Prostate gland (tissue), 2 donors: ENCODE measurements around the gene PDE4D. TPM values are rescaled to one million over a fixed set of nuclear protein-coding genes. Genes with fewer than 3 reads are reported as not detected.

Source experiments
- DNase-seq: peaks from one replicate; pipeline ENCODE4 v3.0.0-alpha.2; 2019; ENCODE audit warnings: low spot score
- H3K27ac ChIP-seq, 2 donors: fragments of 200-600 bp; sonication (generic); 2 replicates each; pipeline ENCODE4 v1.5.1; 2017 to 2019
- H3K27me3 ChIP-seq: fragments of 200-600 bp; sonication (generic); replicated peaks from 2 replicates; pipeline ENCODE4 v1.5.1; 2019; ENCODE audit not compliant: insufficient read depth
- H3K36me3 ChIP-seq, 2 donors: fragments of 200-600 bp; sonication (generic); 1 replicate in 1 of 2; 2 replicates in 1 of 2; pipeline versions ENCODE4 v1.5.1 to v1.8.1; 2017 to 2019
- H3K4me1 ChIP-seq: fragments of 200-600 bp; sonication (generic); replicated peaks from 2 replicates; pipeline ENCODE4 v1.5.1; 2019
- H3K4me3 ChIP-seq, 2 donors: fragments of 200-600 bp; sonication (generic); 2 replicates each; pipeline ENCODE4 v1.5.1; 2017 to 2019
- H3K9me3 ChIP-seq: fragments of 200-600 bp; sonication (generic); 2 replicates; pipeline ENCODE4 v1.5.1; 2017
- POLR2A ChIP-seq: fragments of 450-650 bp; IDR thresholded peaks from one replicate; pipeline ENCODE4 v1.6.1; 2016; ENCODE audit warnings: antibody characterized with exemption, mild to moderate bottlenecking
- POLR2AphosphoS5 ChIP-seq: sonication (generic); formaldehyde crosslinking; IDR thresholded peaks from one replicate; pipeline ENCODE4 v1.6.1; 2017; ENCODE audit warnings: antibody characterized with exemption
- WGBS: methylation state at CpG from one replicate; pipeline ENCODE4 v1.1.5; 2018; 5-methylcytosine and 5-hydroxymethylcytosine counted together
- intact Hi-C: fragments of 100-400 bp; cut with DNase I; formaldehyde crosslinking; loops from one replicate; pipeline ENCODE4 v1.14.2; 2022
- total RNA-seq, 2 donors: library from RNA; depleted of rRNA; stranded (reverse); fragments of >200 nt; gene quantifications; one replicate each; pipeline ENCODE4 v1.1.0, GENCODE V29; 2016
- TF ChIP-seq, protein P1 (sequence below), 4 experiments: fragments of 200-600 bp in 2 of 4; fragments of 450-650 bp in 2 of 4; sonication (generic) in 2 of 4; IDR thresholded peaks; 1 replicate in 3 of 4; 2 replicates in 1 of 4; pipeline ENCODE4 v1.5.1; 2016 to 2019; ENCODE audit warnings: antibody characterized with exemption in 4 of 4, mild to moderate bottlenecking in 2 of 4, moderate library complexity in 2 of 4

PDE4D gene
- total RNA-seq, 2 donors from 2014 or later, result 64.2 to 75.6 TPM

GRCh38 chr5:59221769-59222168 lies 671.8 kb downstream of the PDE4D start:
- Histone ChIP-seq H3K4me1 (no peaks in the 10 kb centered on the region), H3K4me3 (no peak overlapping the region), H3K27me3 (no peaks in the 10 kb centered on the region), H3K9me3 (no peaks in the 10 kb centered on the region), H3K27ac (no peak overlapping the region), H3K36me3 (no peaks in the 10 kb centered on the region)
- 97% methylated on average over 2 of the region's 2 CpGs for WGBS
- intact Hi-C loops, result no loop called here
- no peak for TF ChIP-seq POLR2AphosphoS5
- no peak for TF ChIP-seq POLR2A
- TF ChIP-seq, protein P1, sequence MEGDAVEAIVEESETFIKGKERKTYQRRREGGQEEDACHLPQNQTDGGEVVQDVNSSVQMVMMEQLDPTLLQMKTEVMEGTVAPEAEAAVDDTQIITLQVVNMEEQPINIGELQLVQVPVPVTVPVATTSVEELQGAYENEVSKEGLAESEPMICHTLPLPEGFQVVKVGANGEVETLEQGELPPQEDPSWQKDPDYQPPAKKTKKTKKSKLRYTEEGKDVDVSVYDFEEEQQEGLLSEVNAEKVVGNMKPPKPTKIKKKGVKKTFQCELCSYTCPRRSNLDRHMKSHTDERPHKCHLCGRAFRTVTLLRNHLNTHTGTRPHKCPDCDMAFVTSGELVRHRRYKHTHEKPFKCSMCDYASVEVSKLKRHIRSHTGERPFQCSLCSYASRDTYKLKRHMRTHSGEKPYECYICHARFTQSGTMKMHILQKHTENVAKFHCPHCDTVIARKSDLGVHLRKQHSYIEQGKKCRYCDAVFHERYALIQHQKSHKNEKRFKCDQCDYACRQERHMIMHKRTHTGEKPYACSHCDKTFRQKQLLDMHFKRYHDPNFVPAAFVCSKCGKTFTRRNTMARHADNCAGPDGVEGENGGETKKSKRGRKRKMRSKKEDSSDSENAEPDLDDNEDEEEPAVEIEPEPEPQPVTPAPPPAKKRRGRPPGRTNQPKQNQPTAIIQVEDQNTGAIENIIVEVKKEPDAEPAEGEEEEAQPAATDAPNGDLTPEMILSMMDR (IDR thresholded peaks at IDR 0.05), result no peak
- DNase-seq, result no peak

DNA sequence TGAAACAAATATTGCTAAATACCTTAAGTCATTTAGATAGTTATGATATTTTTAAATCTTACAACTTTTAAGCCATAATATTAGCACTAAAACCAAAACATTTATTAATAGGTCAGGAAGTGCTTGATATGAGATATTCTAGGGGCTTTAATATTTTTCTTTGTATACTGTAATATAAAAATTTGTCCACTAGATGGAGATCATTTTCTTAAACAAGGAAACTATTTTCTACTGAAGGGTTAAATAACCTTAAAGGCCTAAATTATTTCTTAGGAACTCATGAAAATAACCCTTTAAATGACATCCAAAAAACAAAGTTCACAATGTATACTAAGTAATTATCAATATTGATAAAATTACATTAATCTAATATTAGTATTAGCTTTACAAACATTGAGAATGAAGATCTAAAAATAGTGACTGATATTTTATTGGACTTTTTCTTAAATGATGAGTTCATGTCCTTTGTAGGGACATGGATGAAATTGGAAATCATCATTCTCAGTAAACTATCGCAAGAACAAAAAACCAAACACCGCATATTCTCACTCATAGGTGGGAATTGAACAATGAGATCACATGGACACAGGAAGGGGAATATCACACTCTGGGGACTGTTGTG lies 675.0 kb downstream of the PDE4D start:
- no peaks in the 10 kb centered on the region for H3K27me3 ChIP-seq
- no peaks in the 10 kb centered on the region for H3K4me1 ChIP-seq
- WGBS, result 94% methylated on average over 2 of the region's 2 CpGs
- intact Hi-C loops, result no loop called here
- DNase-seq, result no peak
- no peaks in the 10 kb centered on the region for H3K36me3 ChIP-seq
- no peak overlapping the region for H3K4me3 ChIP-seq
- TF ChIP-seq POLR2A (no peak), POLR2AphosphoS5 (no peak)
- TF ChIP-seq, protein P1 (IDR thresholded peaks at IDR 0.05), result peak in 3 of 4 experiments; percentile 34 to 53 (median 40)
- no peaks in the 10 kb centered on the region for H3K9me3 ChIP-seq
- no peak overlapping the region for H3K27ac ChIP-seq

DNA sequence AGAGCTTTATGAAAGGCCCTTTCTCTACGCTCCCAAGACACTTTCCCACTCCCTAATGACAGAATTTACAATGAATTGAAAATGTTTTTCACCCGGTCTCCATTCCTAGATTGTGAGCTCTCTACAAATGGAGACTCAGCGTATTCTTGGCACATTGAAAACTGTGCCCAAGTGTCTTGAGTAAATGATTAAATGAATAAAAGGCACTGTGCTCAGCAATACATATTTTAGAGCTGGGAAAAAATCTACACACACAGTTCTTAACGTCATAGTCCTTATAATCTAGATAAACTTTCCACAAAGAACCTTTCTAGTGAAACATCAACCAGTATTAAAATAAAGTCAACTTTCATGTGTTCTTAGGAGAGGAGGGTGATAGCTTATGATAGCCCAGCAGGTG lies 676.7 kb downstream of the PDE4D start:
- H3K4me3 ChIP-seq, result no peak overlapping the region
- no peaks in the 10 kb centered on the region for H3K4me1 ChIP-seq
- H3K9me3 ChIP-seq, result no peaks in the 10 kb centered on the region
- 68% methylated on average over 4 of the region's 4 CpGs for WGBS
- intact Hi-C loops, result no loop called here
- H3K27me3 ChIP-seq, result no peaks in the 10 kb centered on the region
- no peak for DNase-seq
- H3K36me3 ChIP-seq, result no peaks in the 10 kb centered on the region
- no peak overlapping the region for H3K27ac ChIP-seq
- no peak for TF ChIP-seq POLR2A
- TF ChIP-seq, protein P1 (IDR thresholded peaks at IDR 0.05), result no peak
- no peak for TF ChIP-seq POLR2AphosphoS5

- Histone ChIP-seq H3K4me3 (no peak overlapping the region), H3K9me3 (no peaks in the 10 kb centered on the region), H3K36me3 (no peaks in the 10 kb centered on the region), H3K4me1 (no peaks in the 10 kb centered on the region), H3K27me3 (no peaks in the 10 kb centered on the region), H3K27ac (no peak overlapping the region)
- intact Hi-C loops, result no loop called here
- WGBS, result 85% methylated on average over 1 of the region's 1 CpG
- no peak for DNase-seq
- TF ChIP-seq, protein P1 (IDR thresholded peaks at IDR 0.05), result no peak
- TF ChIP-seq POLR2AphosphoS5 (no peak), POLR2A (no peak)
These were observed 680.9 kb downstream of the PDE4D start for GRCh38 chr5:59212596-59212995.

DNA sequence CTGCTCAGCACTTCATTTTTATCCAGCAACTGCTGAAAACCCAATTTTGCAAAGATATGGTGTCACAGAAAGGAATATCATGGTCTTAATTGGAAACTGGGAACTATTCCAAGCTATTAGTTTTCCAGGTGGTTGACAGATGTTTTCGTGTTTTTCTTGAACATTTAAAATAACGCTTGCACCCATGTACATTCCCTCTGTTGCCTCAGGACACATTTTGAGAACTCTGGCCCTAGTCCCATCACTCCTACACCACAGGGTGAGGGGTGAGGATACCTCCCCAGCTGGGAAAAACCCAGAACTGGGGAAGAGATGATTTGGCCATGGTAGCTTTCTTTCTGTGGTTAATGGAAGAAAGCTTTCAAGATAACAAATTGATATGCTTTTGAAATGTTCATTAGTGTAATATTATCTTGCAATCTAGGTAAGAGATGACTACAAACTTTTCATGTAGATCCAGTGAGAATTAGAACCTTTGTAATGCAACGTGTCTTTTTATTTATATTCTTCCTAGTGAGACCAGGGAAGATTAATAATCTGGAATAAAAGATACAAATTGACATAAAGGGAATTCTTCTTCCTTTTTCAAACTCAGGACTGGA lies 683.7 kb downstream of the PDE4D start:
- Histone ChIP-seq H3K4me3 (no peak overlapping the region), H3K27me3 (no peaks in the 10 kb centered on the region), H3K27ac (no peak overlapping the region), H3K36me3 (no peaks in the 10 kb centered on the region), H3K4me1 (no peaks in the 10 kb centered on the region), H3K9me3 (no peaks in the 10 kb centered on the region)
- TF ChIP-seq, protein P1 (IDR thresholded peaks at IDR 0.05), result no peak
- intact Hi-C loops, result loop anchor here (5.0 kb wide), 1 partner anchor 57 kb away; no protein-coding TSS in a partner anchor
- DNase-seq, result no peak
- 27% methylated on average over 3 of the region's 3 CpGs for WGBS
